Sigmoid colon (tissue), 3 donors: ENCODE results near the gene RALY.

ENCODE experiments used
- CTCF ChIP-seq, 4 experiments: fragments of 450-650 bp in 3 of 4; fragments of 200-600 bp in 1 of 4; IDR thresholded peaks; one replicate each; pipeline ENCODE4 v1.5.1; 2016 to 2019; ENCODE audit warnings: antibody characterized with exemption in 4 of 4, mild to moderate bottlenecking in 3 of 4, moderate library complexity in 2 of 4
- POLR2A ChIP-seq, 2 donors: fragments of 450-650 bp; IDR thresholded peaks; one replicate each; pipeline ENCODE4 v1.6.1; 2016; ENCODE audit warnings: antibody characterized with exemption in 2 of 2, mild to moderate bottlenecking in 2 of 2, moderate library complexity in 2 of 2

GRCh38 chr20:34041226-34041625 lies 47.5 kb downstream of the RALY start:
- no peak for TF ChIP-seq CTCF (IDR thresholded peaks at IDR 0.05)
- TF ChIP-seq POLR2A (IDR thresholded peaks at IDR 0.05), result no peak
